ENCODE measurements around the gene QRICH1. TPM values are rescaled to one million over a fixed set of nuclear protein-coding genes. Genes with fewer than 3 reads are reported as not detected.

The QRICH1 gene
- total RNA-seq, 1 experiment from 2014 or later: 57.3 TPM

DNA sequence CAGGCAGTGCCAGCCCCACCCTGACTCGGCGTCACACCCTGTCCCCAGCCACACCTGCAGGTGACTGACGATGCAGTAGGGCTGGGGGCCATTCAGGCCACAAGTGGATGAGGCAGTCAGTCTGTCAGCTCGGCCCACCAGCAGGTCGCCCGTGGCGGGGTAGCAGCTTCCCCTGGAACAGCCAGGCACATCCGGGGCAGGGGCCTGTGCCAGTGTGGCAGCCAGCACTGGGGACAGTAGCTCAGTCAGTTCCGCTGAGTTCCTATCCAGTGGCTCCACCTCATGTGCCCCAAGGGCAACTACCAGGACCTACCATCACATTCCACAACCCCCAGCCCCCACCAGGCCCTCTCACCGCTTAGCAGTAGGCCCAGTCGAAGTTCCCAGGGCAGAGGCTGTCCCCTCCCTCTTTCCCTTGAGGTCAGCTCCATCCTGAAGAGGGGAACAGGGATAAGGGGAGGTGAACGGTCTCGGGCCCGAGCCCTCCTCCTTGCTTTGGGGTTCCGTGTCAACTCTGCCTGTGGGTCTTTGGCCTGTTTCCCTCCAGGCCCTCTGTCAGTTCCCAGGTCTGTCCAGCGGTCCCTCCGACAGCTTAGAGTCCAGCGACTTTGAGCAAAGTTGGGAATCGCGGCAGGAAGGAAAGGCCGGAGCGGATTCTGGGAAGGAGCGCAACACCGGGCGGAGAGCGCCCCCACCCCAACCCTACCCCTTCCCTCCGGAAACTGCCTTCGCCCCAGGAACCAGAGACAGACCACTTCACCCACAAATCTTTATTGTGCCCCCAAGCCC lies 38.8 kb upstream of the QRICH1 start, which contains the start of gene LAMB2:
TSS of gene LAMB2 (minus strand) at position 614 of the 789 bp plus-strand sequence. CDS start at position 431, 183 bp downstream.
- no peaks in the 10 kb centered on the region for H3K9me3 ChIP-seq (ENCODE audit: low read depth, low read length, poor library complexity, severe bottlenecking)
- H3K27me3 ChIP-seq (replicated peaks; ENCODE audit: insufficient read depth, low read depth, low read length, poor library complexity): no peaks in the 10 kb centered on the region
- peak; percentile 42 for DNase-seq (ENCODE audit: low spot score)
- no peaks in the 10 kb centered on the region for H3K4me1 ChIP-seq (ENCODE audit: insufficient read depth, low read length, poor library complexity, severe bottlenecking)
- H3K27ac ChIP-seq (ENCODE audit: low read depth, low read length, poor library complexity, severe bottlenecking): peak within 1 kb of the TSS; percentile 80
- ChIA-PET POLR2A (ENCODE audit: low non-redundant PET) (interaction anchor here (0.6 kb wide), 2 partner anchors 12 to 81 kb away, joined by 3 read pairs; partner anchors contain the start of gene USP19), CTCF (no interaction called here)
- intact Hi-C loops (cut with micrococcal nuclease; ENCODE audit: unreplicated experiment): no loop called here
- H3K4me3 ChIP-seq (ENCODE audit: low read depth, low read length, poor library complexity, severe bottlenecking): peak within 1 kb of the TSS; percentile 70
- H3K36me3 ChIP-seq (ENCODE audit: insufficient read depth, low read length, poor library complexity, severe bottlenecking): no peaks in the 10 kb centered on the region
- TF ChIP-seq, protein P1, sequence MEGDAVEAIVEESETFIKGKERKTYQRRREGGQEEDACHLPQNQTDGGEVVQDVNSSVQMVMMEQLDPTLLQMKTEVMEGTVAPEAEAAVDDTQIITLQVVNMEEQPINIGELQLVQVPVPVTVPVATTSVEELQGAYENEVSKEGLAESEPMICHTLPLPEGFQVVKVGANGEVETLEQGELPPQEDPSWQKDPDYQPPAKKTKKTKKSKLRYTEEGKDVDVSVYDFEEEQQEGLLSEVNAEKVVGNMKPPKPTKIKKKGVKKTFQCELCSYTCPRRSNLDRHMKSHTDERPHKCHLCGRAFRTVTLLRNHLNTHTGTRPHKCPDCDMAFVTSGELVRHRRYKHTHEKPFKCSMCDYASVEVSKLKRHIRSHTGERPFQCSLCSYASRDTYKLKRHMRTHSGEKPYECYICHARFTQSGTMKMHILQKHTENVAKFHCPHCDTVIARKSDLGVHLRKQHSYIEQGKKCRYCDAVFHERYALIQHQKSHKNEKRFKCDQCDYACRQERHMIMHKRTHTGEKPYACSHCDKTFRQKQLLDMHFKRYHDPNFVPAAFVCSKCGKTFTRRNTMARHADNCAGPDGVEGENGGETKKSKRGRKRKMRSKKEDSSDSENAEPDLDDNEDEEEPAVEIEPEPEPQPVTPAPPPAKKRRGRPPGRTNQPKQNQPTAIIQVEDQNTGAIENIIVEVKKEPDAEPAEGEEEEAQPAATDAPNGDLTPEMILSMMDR (conservative IDR thresholded peaks at IDR 0.05; ENCODE audit: low read depth, low read length): no peak
- TF ChIP-seq EZH2 (IDR thresholded peaks at IDR 0.05; ENCODE audit: borderline replicate concordance, low read depth, low read length, poor library complexity, severe bottlenecking): no peak
- BruUV-seq (replicated peaks): TSS peak; percentile 76

GRCh38 chr3:49132073-49132436 lies 38.2 kb upstream of the QRICH1 start:
- no TSS peak for BruUV-seq (replicated peaks)
- Histone ChIP-seq H3K4me3 (ENCODE audit: low read depth, low read length, poor library complexity, severe bottlenecking) (peak overlapping the region; percentile 70), H3K27ac (ENCODE audit: low read depth, low read length, poor library complexity, severe bottlenecking) (peak overlapping the region; percentile 80), H3K4me1 (ENCODE audit: insufficient read depth, low read length, poor library complexity, severe bottlenecking) (no peaks in the 10 kb centered on the region), H3K36me3 (ENCODE audit: insufficient read depth, low read length, poor library complexity, severe bottlenecking) (no peaks in the 10 kb centered on the region), H3K27me3 (replicated peaks; ENCODE audit: insufficient read depth, low read depth, low read length, poor library complexity) (no peaks in the 10 kb centered on the region), H3K9me3 (ENCODE audit: low read depth, low read length, poor library complexity, severe bottlenecking) (no peaks in the 10 kb centered on the region)
- DNase-seq (ENCODE audit: low spot score): no peak
- ChIA-PET CTCF (no interaction called here), POLR2A (ENCODE audit: low non-redundant PET) (no interaction called here)
- TF ChIP-seq, protein P1 (conservative IDR thresholded peaks at IDR 0.05; ENCODE audit: low read depth, low read length): no peak
- no peak for TF ChIP-seq EZH2 (IDR thresholded peaks at IDR 0.05; ENCODE audit: borderline replicate concordance, low read depth, low read length, poor library complexity, severe bottlenecking)
- intact Hi-C loops (cut with micrococcal nuclease; ENCODE audit: unreplicated experiment): no loop called here

GRCh38 chr3:49131576-49131975 lies 37.7 kb upstream of the QRICH1 start:
- DNase-seq (ENCODE audit: low spot score): no peak
- POLR2A ChIA-PET (ENCODE audit: low non-redundant PET): no interaction called here
- CTCF ChIA-PET: no interaction called here
- no peak overlapping the region for H3K4me3 ChIP-seq (ENCODE audit: low read depth, low read length, poor library complexity, severe bottlenecking)
- TF ChIP-seq EZH2 (IDR thresholded peaks at IDR 0.05; ENCODE audit: borderline replicate concordance, low read depth, low read length, poor library complexity, severe bottlenecking): no peak
- TF ChIP-seq, protein P1 (conservative IDR thresholded peaks at IDR 0.05; ENCODE audit: low read depth, low read length): no peak
- no peaks in the 10 kb centered on the region for H3K36me3 ChIP-seq (ENCODE audit: insufficient read depth, low read length, poor library complexity, severe bottlenecking)
- H3K4me1 ChIP-seq (ENCODE audit: insufficient read depth, low read length, poor library complexity, severe bottlenecking): no peaks in the 10 kb centered on the region
- no peaks in the 10 kb centered on the region for H3K27me3 ChIP-seq (replicated peaks; ENCODE audit: insufficient read depth, low read depth, low read length, poor library complexity)
- H3K9me3 ChIP-seq (ENCODE audit: low read depth, low read length, poor library complexity, severe bottlenecking): no peaks in the 10 kb centered on the region
- BruUV-seq (replicated peaks): no TSS peak
- H3K27ac ChIP-seq (ENCODE audit: low read depth, low read length, poor library complexity, severe bottlenecking): no peak overlapping the region
- intact Hi-C loops (cut with micrococcal nuclease; ENCODE audit: unreplicated experiment): no loop called here
